ENCODE data around the gene POP7.
"Not testable (repeated sequence)": the region's sequence is repeated elsewhere in the genome, so short reads cannot be mapped to it uniquely, and the experiment has no call there.

POP7 gene

DNA sequence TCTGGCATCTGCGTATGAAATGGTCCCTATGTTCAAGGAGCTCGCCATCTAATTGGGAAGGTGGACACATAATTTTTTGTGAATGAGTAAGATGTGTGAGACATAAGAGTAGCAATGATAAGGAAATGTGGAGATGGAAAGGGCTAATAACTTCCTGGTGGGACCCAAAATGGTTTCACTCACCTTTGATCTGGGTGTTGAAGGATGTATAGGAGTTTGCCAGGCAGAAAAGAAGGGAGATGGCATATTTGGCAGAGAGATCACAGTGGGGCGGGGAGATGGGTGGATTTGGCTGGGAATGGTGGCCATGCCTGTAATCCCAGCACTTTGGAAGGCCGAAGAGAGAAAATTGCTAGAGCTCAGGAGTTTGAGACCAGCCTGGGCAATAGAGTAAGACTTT, 4.5 kb downstream of the POP7 start:
- Histone ChIP-seq H3K4me3 (replicated peaks; ENCODE audit: low read depth, low read length) (no peak overlapping the region), H3K27me3 (replicated peaks; ENCODE audit: control insufficient read depth, insufficient read depth, low read length) (no peaks in the 10 kb centered on the region), H3K36me3 (ENCODE audit: control insufficient read depth, insufficient read depth, low read length) (no peaks in the 10 kb centered on the region; the same call in 1 of the 2 replicates)
- TF ChIP-seq, protein P1, sequence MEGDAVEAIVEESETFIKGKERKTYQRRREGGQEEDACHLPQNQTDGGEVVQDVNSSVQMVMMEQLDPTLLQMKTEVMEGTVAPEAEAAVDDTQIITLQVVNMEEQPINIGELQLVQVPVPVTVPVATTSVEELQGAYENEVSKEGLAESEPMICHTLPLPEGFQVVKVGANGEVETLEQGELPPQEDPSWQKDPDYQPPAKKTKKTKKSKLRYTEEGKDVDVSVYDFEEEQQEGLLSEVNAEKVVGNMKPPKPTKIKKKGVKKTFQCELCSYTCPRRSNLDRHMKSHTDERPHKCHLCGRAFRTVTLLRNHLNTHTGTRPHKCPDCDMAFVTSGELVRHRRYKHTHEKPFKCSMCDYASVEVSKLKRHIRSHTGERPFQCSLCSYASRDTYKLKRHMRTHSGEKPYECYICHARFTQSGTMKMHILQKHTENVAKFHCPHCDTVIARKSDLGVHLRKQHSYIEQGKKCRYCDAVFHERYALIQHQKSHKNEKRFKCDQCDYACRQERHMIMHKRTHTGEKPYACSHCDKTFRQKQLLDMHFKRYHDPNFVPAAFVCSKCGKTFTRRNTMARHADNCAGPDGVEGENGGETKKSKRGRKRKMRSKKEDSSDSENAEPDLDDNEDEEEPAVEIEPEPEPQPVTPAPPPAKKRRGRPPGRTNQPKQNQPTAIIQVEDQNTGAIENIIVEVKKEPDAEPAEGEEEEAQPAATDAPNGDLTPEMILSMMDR (IDR thresholded peaks at IDR 0.05; ENCODE audit: insufficient read depth, low read length, poor library complexity, severe bottlenecking), result no peak
- no peak for DNase-seq (ENCODE audit: extremely low read depth, insufficient read length)

DNA sequence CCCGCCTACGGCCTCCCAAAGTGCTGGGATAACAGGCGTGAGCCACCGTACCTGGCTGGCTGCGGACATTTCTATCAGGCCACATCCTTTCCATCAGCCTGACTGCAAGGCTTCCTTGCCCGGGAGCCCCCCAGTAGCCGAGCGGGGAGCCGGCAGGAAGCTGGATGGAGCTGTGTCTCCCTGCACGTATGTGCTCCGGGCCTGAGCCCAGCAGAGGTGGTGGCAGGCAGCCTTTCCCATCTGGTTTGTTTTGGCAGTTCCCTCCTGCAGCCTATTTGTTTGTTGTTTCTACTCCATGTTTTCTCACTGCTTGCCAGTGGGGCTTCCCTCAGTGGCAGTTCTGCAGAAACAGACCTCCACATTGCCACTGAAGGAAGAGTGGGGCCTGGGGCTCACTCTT, 5.4 kb downstream of the POP7 start:
- Histone ChIP-seq H3K36me3 (ENCODE audit: control insufficient read depth, insufficient read depth, low read length) (no peaks in the 10 kb centered on the region; the same call in 1 of the 2 replicates), H3K4me3 (replicated peaks; ENCODE audit: low read depth, low read length) (no peak overlapping the region), H3K27me3 (replicated peaks; ENCODE audit: control insufficient read depth, insufficient read depth, low read length) (no peaks in the 10 kb centered on the region)
- TF ChIP-seq, protein P1 (IDR thresholded peaks at IDR 0.05; ENCODE audit: insufficient read depth, low read length, poor library complexity, severe bottlenecking), result no peak
- no peak for DNase-seq (ENCODE audit: extremely low read depth, insufficient read length)

DNA sequence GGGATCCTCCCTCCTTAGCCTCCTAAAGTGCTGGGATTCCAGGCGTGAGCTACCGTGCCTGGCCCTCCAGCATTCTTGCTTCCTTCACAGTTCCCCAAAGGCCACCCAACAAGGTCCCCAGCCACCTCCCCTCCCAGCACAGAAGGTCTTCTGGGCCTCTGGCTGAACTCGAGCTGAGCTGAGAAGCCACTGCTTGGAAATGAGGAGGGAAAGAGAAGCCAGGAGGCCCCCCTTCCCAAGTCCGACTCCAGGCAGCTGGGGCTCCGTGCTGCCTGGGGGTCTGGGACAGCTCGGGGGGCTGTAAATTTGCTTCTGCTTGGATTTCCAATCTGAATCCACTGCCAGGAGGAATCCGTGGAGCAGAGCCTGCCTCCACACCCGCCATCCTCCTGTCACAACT, 8.8 kb downstream of the POP7 start:
- Histone ChIP-seq H3K27me3 (replicated peaks; ENCODE audit: control insufficient read depth, insufficient read depth, low read length) (no peaks in the 10 kb centered on the region), H3K4me3 (replicated peaks; ENCODE audit: low read depth, low read length) (no peak overlapping the region), H3K36me3 (ENCODE audit: control insufficient read depth, insufficient read depth, low read length) (no peaks in the 10 kb centered on the region)
- TF ChIP-seq, protein P1 (IDR thresholded peaks at IDR 0.05; ENCODE audit: insufficient read depth, low read length, poor library complexity, severe bottlenecking), result no peak
- DNase-seq (ENCODE audit: extremely low read depth, insufficient read length), result no peak

DNA sequence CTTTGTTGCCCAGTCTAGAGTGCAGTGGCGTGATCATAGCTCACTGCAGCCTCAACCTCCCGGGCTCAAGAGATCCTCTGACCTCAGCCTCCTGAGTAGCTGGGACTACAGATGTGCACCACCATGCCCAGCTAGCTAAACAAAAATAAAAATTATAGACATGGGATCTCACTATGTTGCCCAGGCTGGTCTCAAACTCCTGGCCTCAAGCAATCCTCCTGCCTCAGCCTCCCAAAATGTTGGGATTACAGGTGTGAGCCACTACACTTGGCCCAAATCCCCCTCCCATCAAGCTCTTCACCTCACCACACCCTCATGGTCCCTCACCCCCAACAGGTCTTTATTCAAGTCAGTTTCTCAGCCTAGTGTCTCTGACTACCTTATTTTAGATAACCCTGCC, 11.2 kb downstream of the POP7 start:
- not testable (repeated sequence) for H3K4me3 ChIP-seq (replicated peaks; ENCODE audit: low read depth, low read length); DNase-seq (ENCODE audit: extremely low read depth, insufficient read length); H3K27me3 ChIP-seq (replicated peaks; ENCODE audit: control insufficient read depth, insufficient read depth, low read length); H3K36me3 ChIP-seq (ENCODE audit: control insufficient read depth, insufficient read depth, low read length)

DNA sequence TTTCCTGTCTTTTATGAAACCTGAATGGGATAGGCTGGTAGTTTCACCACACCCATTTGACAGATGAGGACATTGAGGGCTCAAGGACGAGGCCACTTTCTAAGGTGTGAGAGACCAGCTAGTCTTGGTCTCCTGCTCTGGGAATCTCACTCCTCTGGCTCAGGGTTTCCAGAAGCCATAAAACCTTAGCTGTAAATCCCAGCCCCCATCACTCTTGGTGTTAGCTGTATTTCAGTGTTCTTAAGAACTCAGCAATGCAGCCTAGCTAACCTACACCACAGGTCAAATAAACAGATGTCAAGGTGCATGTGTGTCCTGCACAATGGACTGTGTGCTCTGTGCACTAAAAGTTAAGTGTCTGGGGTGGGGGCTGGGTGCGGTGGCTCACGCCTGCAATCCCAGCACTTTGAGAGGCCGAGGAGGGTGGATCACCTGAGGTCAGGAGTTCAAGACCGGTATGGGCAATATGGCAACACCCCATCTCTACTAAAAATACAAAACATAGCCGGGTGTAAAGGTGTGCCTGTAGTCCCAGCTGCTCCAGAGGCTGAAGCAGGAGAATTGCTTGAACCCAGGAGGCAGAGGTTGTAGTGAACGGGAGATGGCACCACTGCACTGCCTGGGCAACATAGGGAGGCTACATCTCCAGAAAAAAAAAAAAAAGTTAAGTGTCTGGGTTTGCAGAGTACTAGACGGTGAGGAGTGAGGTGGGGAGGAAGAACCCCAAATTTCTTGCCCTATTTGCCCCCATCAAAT, 13.8 kb downstream of the POP7 start:
- TF ChIP-seq, protein P1 (IDR thresholded peaks at IDR 0.05; ENCODE audit: insufficient read depth, low read length, poor library complexity, severe bottlenecking), result no peak
- H3K4me3 ChIP-seq (replicated peaks; ENCODE audit: low read depth, low read length), result no peak overlapping the region
- H3K27me3 ChIP-seq (replicated peaks; ENCODE audit: control insufficient read depth, insufficient read depth, low read length), result peaks cover 1% of the 10 kb centered on the region
- H3K36me3 ChIP-seq (ENCODE audit: control insufficient read depth, insufficient read depth, low read length), result no peaks in the 10 kb centered on the region
- DNase-seq (ENCODE audit: extremely low read depth, insufficient read length), result no peak

DNA sequence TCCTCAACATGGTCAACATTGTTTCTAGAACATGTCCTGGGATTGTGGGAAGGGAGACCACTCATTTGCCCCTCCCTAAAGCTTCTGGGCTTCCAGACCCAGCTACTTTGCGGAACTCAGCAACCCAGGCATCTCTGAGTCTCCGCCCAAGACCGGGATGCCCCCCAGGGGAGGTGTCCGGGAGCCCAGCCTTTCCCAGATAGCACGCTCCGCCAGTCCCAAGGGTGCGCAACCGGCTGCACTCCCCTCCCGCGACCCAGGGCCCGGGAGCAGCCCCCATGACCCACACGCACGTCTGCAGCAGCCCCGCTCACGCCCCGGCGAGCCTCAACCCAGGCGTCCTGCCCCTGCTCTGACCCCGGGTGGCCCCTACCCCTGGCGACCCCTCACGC, 14.4 kb downstream of the POP7 start, which contains the start of gene EPO:
Gene EPO (plus strand): TSS at position 190 of the 392 bp plus-strand sequence. CDS start 513 bp downstream, outside the sequence.
- DNase-seq (ENCODE audit: extremely low read depth, insufficient read length), result no peak
- Histone ChIP-seq H3K4me3 (replicated peaks; ENCODE audit: low read depth, low read length) (no peak within 1 kb of the TSS), H3K27me3 (replicated peaks; ENCODE audit: control insufficient read depth, insufficient read depth, low read length) (peaks cover 1% of the 10 kb centered on the region), H3K36me3 (ENCODE audit: control insufficient read depth, insufficient read depth, low read length) (no peaks in the 10 kb centered on the region)
- TF ChIP-seq, protein P1 (IDR thresholded peaks at IDR 0.05; ENCODE audit: insufficient read depth, low read length, poor library complexity, severe bottlenecking), result no peak
